Kidney tubule cell (primary cell): Measurements from ENCODE around the gene IFT122.
"Not testable (repeated sequence)": the region's sequence is repeated elsewhere in the genome, so short reads cannot be mapped to it uniquely, and the experiment has no call there.

Source experiments
- DNase-seq: peaks from one replicate; pipeline ENCODE4 v3.0.0-alpha.2; 2018; ENCODE audit warnings: low spot score

Gene IFT122

DNA sequence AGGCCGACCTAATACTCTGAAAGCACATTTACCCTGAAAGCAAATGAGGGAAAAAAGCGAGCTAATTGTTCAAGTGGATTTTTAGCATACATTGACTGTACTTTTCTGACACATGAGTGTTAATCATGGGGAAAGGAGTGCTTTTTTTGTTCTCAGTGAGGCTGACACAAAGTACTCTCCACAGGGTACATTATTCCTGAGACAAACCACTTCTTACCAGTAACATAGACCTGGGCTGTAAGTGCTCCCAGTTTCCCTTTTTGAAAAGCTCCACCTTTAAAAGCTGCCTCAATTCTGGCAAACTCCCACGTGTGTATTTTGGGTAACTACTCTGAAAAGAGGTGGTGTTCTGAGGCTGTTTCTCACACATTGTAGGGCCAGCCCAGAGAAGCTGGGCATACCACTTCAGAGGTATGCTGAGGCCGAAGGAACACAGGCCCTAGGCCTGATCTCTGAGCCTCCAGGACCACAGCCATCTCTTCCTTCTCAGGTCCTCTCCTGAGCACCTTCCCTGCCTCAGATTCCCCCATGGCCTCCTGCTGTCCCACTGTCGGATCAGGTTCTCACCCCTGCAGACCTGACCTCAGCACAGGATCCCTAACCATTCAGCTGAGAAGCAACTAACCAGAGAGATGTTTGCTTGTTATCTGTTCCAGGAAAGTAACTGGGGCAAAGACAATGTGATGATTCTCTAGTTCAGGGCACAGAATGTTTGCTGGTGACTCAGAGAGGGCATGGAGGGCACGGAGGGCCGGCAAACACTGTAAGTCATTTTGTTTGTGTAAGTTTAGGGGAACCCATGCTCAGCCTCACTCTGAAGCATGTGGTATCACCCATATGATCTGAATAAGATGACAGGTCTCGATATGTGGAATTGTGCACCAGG is 58.8 kb downstream of the IFT122 start:
- DNase-seq, result not testable (repeated sequence)

GRCh38 chr3:129499604-129500333 is 59.7 kb downstream of the IFT122 start:
- not testable (repeated sequence) for DNase-seq

- no peak for DNase-seq
Measured at GRCh38 chr3:129500334-129500658, 60.3 kb downstream of the IFT122 start.

DNA sequence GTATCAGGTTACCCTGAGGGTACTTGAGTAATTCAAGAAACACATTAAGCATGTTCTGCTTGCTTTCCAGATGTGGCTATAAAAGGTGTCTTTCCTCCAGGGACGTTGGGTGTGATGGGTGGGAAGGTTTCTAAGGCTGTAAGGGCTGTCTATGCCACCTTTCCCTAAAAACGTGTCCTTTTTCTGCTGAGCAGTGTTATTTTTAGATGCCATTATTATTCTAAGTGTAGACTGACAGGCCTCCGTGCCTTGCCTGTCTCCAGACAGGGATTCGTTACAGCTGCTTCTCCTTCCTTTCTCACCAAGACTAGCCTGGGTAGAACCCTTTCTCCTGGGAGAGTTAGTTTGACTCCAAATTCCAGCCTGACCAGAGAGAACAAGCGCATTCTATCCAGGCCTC is 61.6 kb downstream of the IFT122 start:
- DNase-seq, result no peak

DNA sequence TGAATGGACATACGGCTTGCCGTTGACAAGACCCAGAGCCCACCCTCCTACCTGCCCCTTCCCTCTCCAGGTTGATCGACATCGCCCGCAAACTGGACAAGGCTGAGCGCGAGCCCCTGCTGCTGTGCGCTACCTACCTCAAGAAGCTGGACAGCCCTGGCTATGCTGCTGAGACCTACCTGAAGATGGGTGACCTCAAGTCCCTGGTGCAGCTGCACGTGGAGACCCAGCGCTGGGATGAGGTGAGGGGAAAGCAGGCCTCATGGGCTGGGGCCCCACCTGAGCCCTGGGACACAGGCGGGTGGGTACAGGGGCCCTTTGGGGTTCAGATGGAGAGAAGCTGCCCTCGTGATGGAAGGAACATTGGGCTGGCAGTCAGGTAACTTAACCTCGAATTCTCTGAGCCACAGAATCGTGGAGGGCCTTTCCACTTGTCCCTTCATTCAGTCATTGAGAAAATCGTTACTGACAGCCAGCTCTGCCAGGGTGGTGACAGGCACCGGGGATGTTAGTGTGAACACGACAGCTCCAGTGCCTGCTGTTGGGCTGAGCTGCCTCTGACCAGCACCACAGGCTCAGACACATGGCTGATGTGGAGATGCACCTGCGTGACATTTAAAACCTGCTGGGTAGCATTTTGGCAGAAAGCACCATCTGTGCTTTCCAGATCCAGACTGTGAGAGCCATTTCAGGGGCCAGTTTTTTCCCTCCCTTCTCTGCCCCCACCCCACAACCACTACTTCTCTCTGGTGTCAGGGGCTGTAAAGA is 62.8 kb downstream of the IFT122 start:
- DNase-seq, result no peak

GRCh38 chr3:129503471-129504291 is 63.7 kb downstream of the IFT122 start:
- no peak for DNase-seq

DNA sequence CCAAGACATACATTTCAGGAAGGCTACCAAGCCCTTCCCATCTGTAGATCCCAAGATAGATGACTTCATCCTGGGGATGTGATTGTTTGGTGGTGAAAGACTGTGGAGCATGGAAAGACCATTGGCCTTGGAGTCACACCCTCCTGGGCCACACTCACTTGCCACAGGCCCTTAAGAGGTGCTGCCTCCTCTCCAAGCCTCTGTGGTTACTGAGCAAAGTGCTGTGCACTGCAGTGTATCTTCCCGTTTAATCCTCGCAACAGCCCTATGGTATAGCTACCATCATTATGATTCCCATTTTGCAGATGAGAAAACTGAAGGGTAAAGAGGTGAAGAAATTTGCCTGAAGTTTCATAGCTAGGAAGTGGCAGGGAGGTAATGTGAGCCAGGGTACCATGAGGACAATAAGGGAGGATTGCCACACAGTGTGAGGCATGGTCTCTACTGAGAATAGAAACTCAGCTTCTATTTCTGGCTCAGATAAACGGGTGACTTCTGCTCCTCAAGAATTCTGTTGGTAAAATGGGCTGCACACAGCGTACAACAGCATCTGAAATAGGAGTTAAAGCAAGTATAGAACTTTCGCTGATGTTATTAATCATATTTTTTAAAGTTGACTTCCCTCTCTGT is 64.6 kb downstream of the IFT122 start:
- DNase-seq, result no peak

- DNase-seq, result no peak
Measured at GRCh38 chr3:129505341-129505740, 65.3 kb downstream of the IFT122 start.

DNA sequence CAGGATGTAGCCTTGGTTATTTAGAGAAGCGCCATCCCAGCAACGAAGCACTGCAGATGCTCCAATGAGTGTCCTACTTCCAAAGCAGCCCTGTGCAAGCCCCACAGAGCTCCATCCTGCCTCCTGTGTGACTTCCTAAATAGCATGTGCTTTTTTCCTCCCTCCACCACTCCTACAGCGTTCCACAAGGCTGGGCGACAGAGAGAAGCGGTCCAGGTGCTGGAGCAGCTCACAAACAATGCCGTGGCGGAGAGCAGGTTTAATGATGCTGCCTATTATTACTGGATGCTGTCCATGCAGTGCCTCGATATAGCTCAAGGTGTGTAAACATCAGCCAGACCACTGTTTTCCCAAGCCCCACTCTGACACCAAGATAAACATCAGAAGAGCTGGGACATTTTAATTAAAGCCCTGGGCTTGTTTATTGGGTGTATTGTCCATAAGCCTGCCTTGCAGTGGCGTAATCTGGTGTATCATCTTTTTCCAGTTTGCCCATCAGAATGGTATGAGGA is 66.3 kb downstream of the IFT122 start:
- DNase-seq, result no peak

DNA sequence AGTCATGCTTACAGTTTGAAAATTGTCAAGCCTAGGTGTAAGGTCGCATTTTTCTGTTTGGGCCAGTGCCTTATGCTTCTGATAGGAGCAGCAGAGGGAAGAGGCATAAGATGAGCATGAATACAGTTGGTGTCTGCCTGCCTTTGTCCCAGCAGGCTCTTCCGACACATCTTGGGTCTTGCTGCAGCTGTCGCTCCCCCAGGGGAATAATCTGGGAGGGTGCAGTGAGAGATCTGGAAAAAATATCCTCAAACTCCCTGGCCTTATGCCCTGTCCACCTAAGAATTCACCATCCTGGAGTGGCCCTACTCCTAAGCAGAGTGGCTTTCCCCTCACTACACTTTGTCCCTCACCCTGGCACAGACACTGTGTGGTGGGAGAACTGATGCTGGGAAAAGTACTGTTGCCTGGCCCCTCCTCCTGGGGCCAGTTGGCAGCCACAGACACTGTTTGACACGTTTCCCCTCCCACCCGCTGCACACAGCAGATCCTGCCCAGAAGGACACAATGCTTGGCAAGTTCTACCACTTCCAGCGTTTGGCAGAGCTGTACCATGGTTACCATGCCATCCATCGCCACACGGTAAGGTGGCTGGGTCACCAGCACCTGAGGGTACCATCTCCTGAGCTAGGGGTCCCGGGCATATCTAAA is 67.3 kb downstream of the IFT122 start:
- DNase-seq, result no peak

GRCh38 chr3:129512595-129512994 is 72.6 kb downstream of the IFT122 start:
- no peak for DNase-seq

GRCh38 chr3:129513705-129514104 is 73.7 kb downstream of the IFT122 start:
- DNase-seq, result no peak

- no peak for DNase-seq
Measured at GRCh38 chr3:129514110-129514509, 74.1 kb downstream of the IFT122 start.

DNA sequence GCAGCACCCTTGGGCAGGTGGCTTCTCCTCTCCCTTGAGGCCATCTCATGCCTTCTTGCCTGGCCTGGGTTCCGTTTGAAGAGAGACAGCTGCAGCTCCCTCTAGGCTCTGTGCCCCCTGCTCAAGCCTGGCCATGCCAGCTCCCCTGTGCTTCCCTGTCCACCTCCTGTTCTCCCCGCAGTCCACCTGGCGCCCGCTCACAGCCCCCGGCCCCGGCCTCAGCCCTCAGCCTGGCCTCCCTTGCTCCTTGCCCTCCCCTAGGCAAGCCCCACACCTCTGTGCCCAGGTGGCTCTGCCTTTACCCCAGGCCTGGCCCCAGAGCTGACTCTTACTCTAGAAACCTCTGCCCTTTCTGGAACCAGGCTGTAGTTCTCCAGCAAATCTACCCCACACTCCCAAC is 74.5 kb downstream of the IFT122 start:
- DNase-seq, result no peak

DNA sequence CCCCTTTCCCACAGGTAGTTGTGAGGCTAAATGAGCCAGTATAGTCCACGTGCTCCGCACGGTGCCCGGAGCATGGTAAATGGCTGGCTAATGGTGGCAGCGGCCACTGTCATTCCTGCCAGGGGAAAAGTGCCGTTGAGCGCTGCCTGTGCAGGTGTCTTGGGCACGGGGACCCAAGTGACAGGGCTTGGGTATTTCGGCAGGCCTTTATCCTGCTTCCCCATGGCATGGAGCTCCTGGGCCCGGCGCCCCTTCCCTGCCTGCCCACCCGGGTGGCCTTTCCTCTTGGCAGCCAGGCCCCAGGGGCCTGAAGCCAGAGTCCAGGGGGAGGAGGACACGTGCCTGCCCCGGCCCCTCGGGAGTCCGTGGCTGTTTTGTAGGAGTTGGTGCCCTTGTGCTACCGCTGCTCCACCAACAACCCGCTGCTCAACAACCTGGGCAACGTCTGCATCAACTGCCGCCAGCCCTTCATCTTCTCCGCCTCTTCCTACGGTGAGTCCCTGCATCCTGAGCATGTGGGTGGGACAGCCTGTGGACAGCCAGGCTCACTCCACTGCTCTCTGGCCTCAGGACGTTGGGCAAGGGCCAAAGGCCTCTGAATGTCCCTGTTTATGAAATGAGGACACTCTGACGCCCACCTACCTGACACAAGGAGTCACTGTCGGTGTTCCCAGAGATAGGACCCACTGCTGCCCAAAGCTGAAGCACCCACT is 75.2 kb downstream of the IFT122 start:
- not testable (repeated sequence) for DNase-seq

- DNase-seq, result not testable (repeated sequence)
Measured at GRCh38 chr3:129515821-129516432, 75.9 kb downstream of the IFT122 start.

- no peak for DNase-seq
Measured at GRCh38 chr3:129517516-129517915, 77.5 kb downstream of the IFT122 start.

DNA sequence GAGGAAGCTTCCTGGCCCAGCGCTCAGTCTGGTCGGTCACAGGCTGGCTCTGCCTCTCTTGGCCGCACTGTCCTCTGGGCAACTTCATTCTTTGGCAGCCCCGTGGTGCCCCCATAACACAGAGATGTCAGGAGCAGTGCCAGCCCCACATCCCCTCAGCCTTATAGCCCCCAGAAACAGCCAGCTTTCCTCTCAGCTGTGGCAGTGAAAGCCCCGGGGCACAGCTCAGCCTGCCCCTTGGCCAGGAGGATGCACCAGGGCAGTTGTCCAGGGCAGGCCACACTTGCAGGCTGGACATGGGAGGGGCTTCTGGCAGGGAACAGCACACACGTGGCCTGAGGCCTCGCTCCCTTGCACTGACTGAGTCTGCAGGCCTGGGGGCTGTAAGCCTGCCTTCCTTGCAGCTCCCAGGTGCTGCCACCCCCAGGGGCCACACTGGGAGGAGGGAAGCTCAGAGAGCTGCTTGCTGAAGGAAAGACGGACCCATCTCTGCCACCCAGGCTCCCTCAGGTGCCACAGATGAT is 78.1 kb downstream of the IFT122 start:
- DNase-seq, result no peak

- DNase-seq, result no peak
Measured at GRCh38 chr3:129518581-129518980, 78.6 kb downstream of the IFT122 start.
